ENCODE measurements around the gene PNKD. TPM values are rescaled to one million over a fixed set of nuclear protein-coding genes. Genes with fewer than 3 reads are reported as not detected.

The PNKD gene
- total and polyA plus RNA-seq, 2 of the 8 experiments (the other 6 are each of a cell fraction or from before 2014, with no cell fraction given), result 43.9 to 65.4 TPM

GRCh38 chr2:218332288-218332687 is 62.0 kb downstream of the PNKD start:
- POLR2A ChIA-PET (ENCODE audit: partially characterized antibody), result interaction anchor here (0.7 to 2.5 kb wide), 3 partner anchors 9 to 64 kb away, joined by 3 to 13 read pairs (median 3); no protein-coding TSS in a partner anchor

More at GRCh38 chr2:218332288-218332687, 62.0 kb downstream of the PNKD start:
- DNase-seq (ENCODE audit: low read depth in 1 of 2, low spot score in 2 of 2) (no peak), FAIRE-seq (no peak)
- Histone ChIP-seq H3K4ac (replicated peaks; ENCODE audit: insufficient read length, low read depth, low read length) (no peak overlapping the region), H3K79me1 (ENCODE audit: low read depth, low read length) (no peaks in the 10 kb centered on the region), H2BK120ac (replicated peaks; ENCODE audit: low read depth, low read length) (no peak overlapping the region), H3K56ac (replicated peaks; ENCODE audit: insufficient read length, low read depth, low read length) (no peak overlapping the region), H3K27ac (ENCODE audit: low read depth, low read length) (no peak overlapping the region), H3K27me3 (replicated peaks in 1 of 4; ENCODE audit: control insufficient read depth in 3 of 4, extremely low read depth in 1 of 4, insufficient read depth in 3 of 4, low read length in 3 of 4) (no peaks in the 10 kb centered on the region), H2BK5ac (ENCODE audit: low read depth, low read length) (no peak overlapping the region), H3K9ac (replicated peaks in 1 of 4; ENCODE audit: extremely low read depth in 1 of 4, low read depth in 3 of 4, low read length in 3 of 4) (no peak overlapping the region), H2AFZ (ENCODE audit: low read length) (no peak overlapping the region), H4K20me1 (replicated peaks in 1 of 2; ENCODE audit: control insufficient read depth in 1 of 2, insufficient read depth in 2 of 2, low read length in 2 of 2) (no peaks in the 10 kb centered on the region), H2AK5ac (ENCODE audit: low read depth, low read length) (peak overlapping the region; percentile 90), H3K9me3 (ENCODE audit: insufficient read depth in 2 of 2, low read depth in 1 of 2, low read length in 1 of 2) (no peaks in the 10 kb centered on the region), H2BK20ac (ENCODE audit: low read length) (no peak overlapping the region), H4K5ac (ENCODE audit: insufficient read length, low read depth, low read length) (no peak overlapping the region), H3K4me1 (replicated peaks in 1 of 4; ENCODE audit: control insufficient read depth in 3 of 4, insufficient read depth in 4 of 4, low read length in 3 of 4) (peaks cover 0 to 9% (median 3%) of the 10 kb centered on the region in 4 experiments; a peak in 6 of 7 replicates), H3K4me3 (ENCODE audit: extremely low read depth in 1 of 4, insufficient read depth in 2 of 4, low read depth in 3 of 4, low read length in 4 of 4) (no peak overlapping the region), H3K36me3 (ENCODE audit: control insufficient read depth in 2 of 4, insufficient read depth in 4 of 4, low read length in 3 of 4) (no peaks in the 10 kb centered on the region), H3K18ac (ENCODE audit: extremely low read depth, low read length) (no peak overlapping the region), H3K23ac (ENCODE audit: insufficient read length) (no peak overlapping the region), H3K23me2 (ENCODE audit: low read depth, low read length) (no peaks in the 10 kb centered on the region), H2BK15ac (ENCODE audit: low read length) (0 out of 2 replicates have a peak overlapping the region, but pooled peaks have one; percentile 5), H2BK12ac (ENCODE audit: low read depth, low read length) (peak overlapping the region; percentile 87), H3K4me2 (ENCODE audit: insufficient read depth in 1 of 2, low read depth in 2 of 2, low read length in 2 of 2) (no peak overlapping the region), H4K91ac (replicated peaks; ENCODE audit: insufficient read length, low read length) (no peak overlapping the region), H3K14ac (ENCODE audit: insufficient read length) (no peak overlapping the region), H4K8ac (ENCODE audit: extremely low read depth, insufficient read depth, low read length) (peak overlapping the region; percentile 36), H3K79me2 (ENCODE audit: control insufficient read depth in 1 of 2, insufficient read depth in 2 of 2, low read length in 2 of 2) (no peaks in the 10 kb centered on the region)
- TF ChIP-seq RAD21 (IDR thresholded peaks at IDR 0.05 in 1 of 2, conservative IDR thresholded peaks at IDR 0.05 in 1 of 2; ENCODE audit: low read depth in 2 of 2, low read length in 2 of 2) (peak in 1 of 2 experiments; percentile 15; a peak in 1 of 4 replicates), JUND (IDR thresholded peaks at IDR 0.05; ENCODE audit: low read length) (no peak)
- CTCF ChIA-PET (ENCODE audit: partially characterized antibody), result interaction anchor here (1.2 to 4.0 kb wide), 7 partner anchors 7 to 40 kb away, joined by 3 to 24 read pairs (median 8); partner anchors contain the start of genes CATIP and TMBIM1
- WGBS, 2 experiments (ENCODE audit: extremely low coverage in 1 of 2, insufficient coverage in 1 of 2, insufficient read length in 1 of 2, insufficient replicate concordance in 2 of 2, low coverage in 1 of 2, low lambda C conversion rate in 2 of 2, missing lambda C conversion rate in 1 of 2), result 75% methylated on average over 1 of the region's 1 CpG; no CpG with 5 or more reads in 1 of the 2 experiments
